H1 (cell line): Measurements from ENCODE around the gene MFRP. TPM values are rescaled to one million over a fixed set of nuclear protein-coding genes. Genes with fewer than 3 reads are reported as not detected.

Experiments
- CTCF ChIA-PET: fragments of 300-600 bp; sonication (Branson Sonifier 250); formaldehyde crosslinking; loops from one replicate; lab custom pipeline; 2021; ENCODE audit not compliant: partially characterized antibody; lab: Charles Lee
- POLR2A ChIA-PET: fragments of 300-600 bp; sonication (Branson Sonifier 250); formaldehyde crosslinking; loops from one replicate; lab custom pipeline; 2021; ENCODE audit warnings: inconsistent platforms; ENCODE audit not compliant: partially characterized antibody; lab: Charles Lee
- DNase-seq, 2 experiments: peaks; one replicate each; pipeline versions ENCODE4 v3.0.0 to v3.0.0-alpha.2; 2010 to 2022; ENCODE audit warnings: low spot score in 2 of 2, low read depth in 1 of 2, mixed read lengths in 1 of 2
- FAIRE-seq: peaks from 2 replicates; lab custom pipeline; 2011; peaks lifted over from hg19 to GRCh38; lab: Jason Lieb, UNC
- H2AFZ ChIP-seq: 2 replicates; pipeline ENCODE4 v1.8.1; 2012; ENCODE audit warnings: low read length, inconsistent platforms
- H2AK5ac ChIP-seq: 2 replicates; pipeline ENCODE4 v1.6.1; 2013; ENCODE audit warnings: low read depth, low read length
- H2BK120ac ChIP-seq: replicated peaks from 2 replicates; pipeline ENCODE3; 2013; ENCODE audit warnings: low read depth, low read length, inconsistent platforms
- H2BK12ac ChIP-seq: 2 replicates; pipeline ENCODE4 v1.6.1; 2013; ENCODE audit warnings: low read depth, low read length
- H2BK15ac ChIP-seq: 2 replicates; pipeline ENCODE4 v1.6.1; 2013; ENCODE audit warnings: low read length
- H2BK20ac ChIP-seq: 2 replicates; pipeline ENCODE4 v1.6.1; 2013; ENCODE audit warnings: low read length
- H2BK5ac ChIP-seq: 2 replicates; pipeline ENCODE4 v1.6.1; 2013; ENCODE audit warnings: low read depth, low read length
- H3K14ac ChIP-seq: 2 replicates; pipeline ENCODE4 v1.6.1; 2013; ENCODE audit warnings: inconsistent platforms; ENCODE audit not compliant: insufficient read length
- H3K18ac ChIP-seq: 2 replicates; pipeline ENCODE4 v1.6.1; 2013; ENCODE audit warnings: low read length; ENCODE audit errors: extremely low read depth
- H3K23ac ChIP-seq: 2 replicates; pipeline ENCODE4 v1.6.1; 2013; ENCODE audit warnings: inconsistent platforms; ENCODE audit not compliant: insufficient read length
- H3K23me2 ChIP-seq: 2 replicates; pipeline ENCODE4 v1.6.1; 2013; ENCODE audit warnings: low read depth, low read length
- H3K27ac ChIP-seq: 2 replicates; pipeline ENCODE4 v1.6.1; 2011; ENCODE audit warnings: low read depth, low read length, inconsistent platforms
- H3K27me3 ChIP-seq, 4 experiments: replicated peaks in 1 of 4; 1 replicate in 1 of 4; 2 replicates in 3 of 4; pipeline versions ENCODE4 v1.6.1 to v1.8.1; 2011 to 2013; ENCODE audit warnings: low read length in 3 of 4, mild to moderate bottlenecking in 3 of 4, inconsistent platforms in 2 of 4, mixed read lengths in 2 of 4, moderate library complexity in 1 of 4; ENCODE audit not compliant: control insufficient read depth in 3 of 4, insufficient read depth in 3 of 4; ENCODE audit errors: extremely low read depth in 1 of 4
- H3K36me3 ChIP-seq, 4 experiments: 2 replicates each; pipeline versions ENCODE4 v1.6.1 to v1.8.1; 2011 to 2013; ENCODE audit warnings: mild to moderate bottlenecking in 4 of 4, low read length in 3 of 4, moderate library complexity in 2 of 4, control low read depth in 1 of 4, inconsistent platforms in 1 of 4; ENCODE audit not compliant: insufficient read depth in 4 of 4, control insufficient read depth in 2 of 4
- H3K4ac ChIP-seq: replicated peaks from 2 replicates; pipeline ENCODE3; 2013; ENCODE audit warnings: low read length, low read depth, mixed read lengths, inconsistent platforms; ENCODE audit not compliant: insufficient read length
- H3K4me1 ChIP-seq, 4 experiments: replicated peaks in 1 of 4; 1 replicate in 1 of 4; 2 replicates in 3 of 4; pipeline versions ENCODE4 v1.6.1 to v1.8.1; 2011 to 2013; ENCODE audit warnings: low read length in 3 of 4, inconsistent platforms in 2 of 4, mixed read lengths in 1 of 4; ENCODE audit not compliant: insufficient read depth in 4 of 4, control insufficient read depth in 3 of 4
- H3K4me2 ChIP-seq, 2 experiments: 2 replicates each; pipeline versions ENCODE4 v1.6.1 to v1.8.1; 2011 to 2013; ENCODE audit warnings: low read depth in 2 of 2, low read length in 2 of 2, control low read depth in 1 of 2, inconsistent platforms in 1 of 2, mild to moderate bottlenecking in 1 of 2; ENCODE audit not compliant: insufficient read depth in 1 of 2
- H3K4me3 ChIP-seq, 4 experiments: fragments of 200-600, 300-600 bp in 1 of 4; sonication (generic), shearing (Covaris generic), sonication (Bioruptor Twin) in 1 of 4; 2 replicates each; pipeline versions ENCODE4 v1.5.1 to v1.8.1; 2011 to 2016; ENCODE audit warnings: low read length in 4 of 4, low read depth in 3 of 4, control low read depth in 2 of 4, inconsistent platforms in 2 of 4, mild to moderate bottlenecking in 2 of 4, mixed read lengths in 1 of 4, moderate library complexity in 1 of 4; ENCODE audit not compliant: insufficient read depth in 2 of 4; ENCODE audit errors: extremely low read depth in 1 of 4
- H3K56ac ChIP-seq: replicated peaks from 2 replicates; pipeline ENCODE3; 2013; ENCODE audit warnings: low read depth, mild to moderate bottlenecking, mixed read lengths, low read length, inconsistent platforms; ENCODE audit not compliant: insufficient read length
- H3K79me1 ChIP-seq: 2 replicates; pipeline ENCODE4 v1.6.1; 2013; ENCODE audit warnings: low read depth, low read length, control low read depth
- H3K79me2 ChIP-seq, 2 experiments: 2 replicates each; pipeline versions ENCODE4 v1.6.1 to v1.8.1; 2012 to 2013; ENCODE audit warnings: low read length in 2 of 2, mild to moderate bottlenecking in 2 of 2, inconsistent platforms in 1 of 2; ENCODE audit not compliant: insufficient read depth in 2 of 2, control insufficient read depth in 1 of 2
- H3K9ac ChIP-seq, 4 experiments: replicated peaks in 1 of 4; 1 replicate in 1 of 4; 2 replicates in 3 of 4; pipeline versions ENCODE4 v1.6.1 to v1.8.1; 2011 to 2013; ENCODE audit warnings: low read depth in 3 of 4, low read length in 3 of 4, control low read depth in 2 of 4, mild to moderate bottlenecking in 2 of 4, moderate library complexity in 2 of 4, inconsistent platforms in 1 of 4; ENCODE audit errors: extremely low read depth in 1 of 4
- H3K9me3 ChIP-seq, 2 experiments: 2 replicates each; pipeline versions ENCODE4 v1.6.1 to v1.8.1; 2012 to 2013; ENCODE audit warnings: mild to moderate bottlenecking in 2 of 2, moderate library complexity in 2 of 2, control low read depth in 1 of 2, inconsistent platforms in 1 of 2, low read depth in 1 of 2, low read length in 1 of 2, mixed read lengths in 1 of 2; ENCODE audit not compliant: insufficient read depth in 2 of 2
- H4K20me1 ChIP-seq, 2 experiments: replicated peaks in 1 of 2; 2 replicates each; pipeline versions ENCODE3 to v1.8.1; 2011 to 2013; ENCODE audit warnings: inconsistent platforms in 2 of 2, low read length in 2 of 2, mild to moderate bottlenecking in 1 of 2; ENCODE audit not compliant: insufficient read depth in 2 of 2, control insufficient read depth in 1 of 2
- H4K5ac ChIP-seq: 2 replicates; pipeline ENCODE4 v1.6.1; 2013; ENCODE audit warnings: low read length, low read depth, mixed read lengths, inconsistent platforms; ENCODE audit not compliant: insufficient read length
- H4K8ac ChIP-seq: 2 replicates; pipeline ENCODE4 v1.8.0; 2013; ENCODE audit warnings: mild to moderate bottlenecking, moderate library complexity, low read length, inconsistent platforms; ENCODE audit not compliant: insufficient read depth; ENCODE audit errors: extremely low read depth
- H4K91ac ChIP-seq: replicated peaks from 2 replicates; pipeline ENCODE3; 2013; ENCODE audit warnings: low read length, mixed read lengths, inconsistent platforms; ENCODE audit not compliant: insufficient read length
- CHD1 ChIP-seq: IDR thresholded peaks from 2 replicates; pipeline ENCODE4 v1.6.1; 2012; ENCODE audit warnings: low read depth, low read length, improper control_type of control experiment
- FOSL1 ChIP-seq: IDR thresholded peaks from 2 replicates; pipeline ENCODE4 v1.6.1; 2011; ENCODE audit warnings: mild to moderate bottlenecking, low read depth, low read length, moderate library complexity; ENCODE audit not compliant: insufficient read depth
- GABPA ChIP-seq: IDR thresholded peaks from 2 replicates; pipeline ENCODE4 v1.6.1; 2011; ENCODE audit warnings: mild to moderate bottlenecking, low read length, moderate library complexity, borderline replicate concordance; ENCODE audit not compliant: insufficient read depth
- GTF2F1 ChIP-seq: IDR thresholded peaks from 2 replicates; pipeline ENCODE4 v1.6.1; 2012; ENCODE audit warnings: low read depth, low read length, improper control_type of control experiment, borderline replicate concordance
- POLR2AphosphoS5 ChIP-seq: IDR thresholded peaks from 2 replicates; pipeline ENCODE4 v1.6.1; 2011; ENCODE audit warnings: low read depth, low read length
- POU5F1 ChIP-seq: IDR thresholded peaks from 2 replicates; pipeline ENCODE4 v1.6.1; 2011; ENCODE audit warnings: low read depth, mild to moderate bottlenecking, low read length, moderate library complexity
- RFX5 ChIP-seq: IDR thresholded peaks from 2 replicates; pipeline ENCODE4 v1.6.1; 2011; ENCODE audit warnings: low read depth, low read length, improper control_type of control experiment, borderline replicate concordance
- RNF2 ChIP-seq: fragments of 200-900, 300-1000 bp; sonication (generic); IDR thresholded peaks from 2 replicates; pipeline ENCODE4 v1.7.1; 2016; ENCODE audit warnings: borderline replicate concordance, low read depth, mild to moderate bottlenecking, antibody characterized with exemption, low read length; ENCODE audit not compliant: poor library complexity, severe bottlenecking; ENCODE audit errors: missing control alignments
- SIN3A ChIP-seq, 2 experiments: IDR thresholded peaks in 1 of 2; conservative IDR thresholded peaks in 1 of 2; 2 replicates each; pipeline ENCODE4 v1.6.1; 2011 to 2012; ENCODE audit warnings: low read length in 2 of 2, improper control_type of control experiment in 1 of 2, low read depth in 1 of 2, mild to moderate bottlenecking in 1 of 2
- SP1 ChIP-seq: IDR thresholded peaks from 2 replicates; pipeline ENCODE4 v1.6.1; 2011; ENCODE audit warnings: low read depth, low read length
- SUZ12 ChIP-seq: fragments of 200-600 bp; sonication (generic); IDR thresholded peaks from 2 replicates; pipeline ENCODE4 v1.6.1; 2012; ENCODE audit warnings: mild to moderate bottlenecking, inconsistent platforms, low read length, moderate library complexity, mixed read lengths
- TAF7 ChIP-seq: optimal IDR thresholded peaks from 2 replicates; pipeline ENCODE3; 2011; ENCODE audit warnings: low read depth, mild to moderate bottlenecking, inconsistent platforms, low read length, moderate library complexity, borderline replicate concordance
- WGBS, 2 experiments: shearing (Covaris generic) in 1 of 2; methylation state at CpG; one replicate each; pipeline versions ENCODE4 v1.1.6 to v1.1.7; 2013 to 2015; ENCODE audit warnings: low lambda C conversion rate in 2 of 2, mixed read lengths in 2 of 2, inconsistent platforms in 1 of 2, low coverage in 1 of 2, missing lambda C conversion rate in 1 of 2; ENCODE audit not compliant: insufficient replicate concordance in 2 of 2, insufficient coverage in 1 of 2, insufficient read length in 1 of 2; ENCODE audit errors: extremely low coverage in 1 of 2, missing lambda C conversion rate in 1 of 2; 5-methylcytosine and 5-hydroxymethylcytosine counted together
- polyA plus RNA-seq, 7 experiments: library from polyadenylated mRNA; depleted of rRNA in 3 of 7; stranded (reverse) in 5 of 7; unstranded in 2 of 7; fragments of >200 nt in 5 of 7; fragments of 200-250 nt in 2 of 7; gene quantifications; 1 replicate in 5 of 7; 2 replicates in 1 of 7; 4 replicates in 1 of 7; pipeline versions ENCODE4 v1.2.1 to v1.2.3, GENCODE V29; 2011 to 2013; ENCODE audit warnings: missing spikeins in 2 of 7, mixed read lengths in 2 of 7
- total RNA-seq: library from RNA; stranded (reverse); fragmentation: NEBNext Ultra II Directional; extraction: Animal tissue kit (Norgen Biotek cat#: 25700); gene quantifications from 2 replicates; pipeline ENCODE4 v1.2.1, GENCODE V29; 2021

MFRP gene
- total and polyA plus RNA-seq, 2 of the 8 experiments (the other 6 are each of a cell fraction or from before 2014, with no cell fraction given) = 0.02 TPM; not detected in 1

- H3K4me3 ChIP-seq = no peak overlapping the region
- H3K79me1 ChIP-seq = no peaks in the 10 kb centered on the region; the same call in 1 of the 2 replicates
- H4K5ac ChIP-seq = no peak overlapping the region
- no peak overlapping the region for H3K4me2 ChIP-seq
- H3K27ac ChIP-seq = no peak overlapping the region
- no peaks in the 10 kb centered on the region for H3K9me3 ChIP-seq
- no peak overlapping the region for H3K23ac ChIP-seq
- CTCF ChIA-PET = interaction anchor here (0.6 to 2.8 kb wide), 12 partner anchors 8 to 198 kb away, joined by 3 to 16 read pairs (median 3); partner anchors contain the start of genes DPAGT1 and MCAM
- H2BK120ac ChIP-seq = no peak overlapping the region
- H3K14ac ChIP-seq = no peak overlapping the region
- no peak overlapping the region for H2AK5ac ChIP-seq
- H3K18ac ChIP-seq = no peak overlapping the region
- H2AFZ ChIP-seq = no peak overlapping the region
- no peak overlapping the region for H2BK5ac ChIP-seq
- no peak overlapping the region for H2BK15ac ChIP-seq
- no peak overlapping the region for H2BK12ac ChIP-seq
- H4K8ac ChIP-seq = no peak overlapping the region
- no peak overlapping the region for H3K9ac ChIP-seq
- no peak for DNase-seq
- WGBS, 2 experiments = 99% methylated on average over 3 of the region's 3 CpGs; no CpG with 5 or more reads in 1 of the 2 experiments
- H3K4ac ChIP-seq = no peak overlapping the region
- H3K4me1 ChIP-seq = no peaks in the 10 kb centered on the region
- no peaks in the 10 kb centered on the region for H3K23me2 ChIP-seq
- no peaks in the 10 kb centered on the region for H3K27me3 ChIP-seq
- H3K36me3 ChIP-seq = peaks cover 34 to 74% (median 61%) of the 10 kb centered on the region in 4 experiments
- H2BK20ac ChIP-seq = no peak overlapping the region
- H4K20me1 ChIP-seq = peaks cover 5 to 6% of the 10 kb centered on the region in 2 experiments
- FAIRE-seq = no peak
- H3K56ac ChIP-seq = no peak overlapping the region
- POLR2A ChIA-PET = interaction anchor here (0.6 to 1.9 kb wide), 3 partner anchors 10 to 23 kb away, joined by 3 to 6 read pairs (median 4); no protein-coding TSS in a partner anchor
- no peak overlapping the region for H4K91ac ChIP-seq
- H3K79me2 ChIP-seq = no peaks in the 10 kb centered on the region
- TF ChIP-seq POLR2AphosphoS5 = no peak
- TF ChIP-seq TAF7 = no peak
- no peak for TF ChIP-seq GABPA
- TF ChIP-seq FOSL1 = no peak
- TF ChIP-seq RNF2 = no peak
- no peak for TF ChIP-seq RFX5
- TF ChIP-seq SP1 = no peak
- TF ChIP-seq SUZ12 = no peak
- TF ChIP-seq SIN3A (conservative IDR thresholded peaks at IDR 0.05 in 1 of 2, IDR thresholded peaks at IDR 0.05 in 1 of 2; ENCODE audit: low read depth in 1 of 2, low read length in 2 of 2) = no peak
- TF ChIP-seq POU5F1 = no peak
- TF ChIP-seq GTF2F1 = no peak
- no peak for TF ChIP-seq CHD1
These were observed 46.1 kb downstream of the MFRP start for GRCh38 chr11:119300198-119300964.
